HG02970 (cell line): Measurements from ENCODE around the gene HARS1.
A peak's percentile ranks its signal among the peaks of the same experiment; 100 is the strongest.
"Not testable (repeated sequence)": the region's sequence is repeated elsewhere in the genome, so short reads cannot be mapped to it uniquely, and the experiment has no call there.

Experiments
- ATAC-seq: cut with Tn5 transposase; IDR thresholded peaks from one replicate; pipeline ENCODE4 v1.9.1; 2021; ENCODE audit warnings: mild to moderate bottlenecking, moderate library complexity, moderate number of reproducible peaks; ENCODE audit not compliant: unreplicated experiment, low FRiP score

HARS1 gene

GRCh38 chr5:140690941-140691924 lies at the start of gene HARS1, which contains the start of gene HARS2:
TSS of gene HARS1 (minus strand) at chr5:140691370. CDS start at chr5:140691304, 66 bp downstream.
TSS of gene HARS2 (plus strand) at chr5:140691455. CDS start at chr5:140691649, 194 bp downstream.
- peak; percentile 95 for ATAC-seq

GRCh38 chr5:140737486-140737885 lies 46.3 kb upstream of the HARS1 start:
- no peak for ATAC-seq

GRCh38 chr5:140734354-140734753 lies 43.2 kb upstream of the HARS1 start:
- ATAC-seq, result no peak

GRCh38 chr5:140733098-140733497 lies 41.9 kb upstream of the HARS1 start:
- no peak for ATAC-seq

GRCh38 chr5:140725799-140726471 lies 34.8 kb upstream of the HARS1 start:
- peak; percentile 88 for ATAC-seq

GRCh38 chr5:140721395-140721794 lies 30.2 kb upstream of the HARS1 start:
- ATAC-seq, result not testable (repeated sequence)

GRCh38 chr5:140720738-140721137 lies 29.6 kb upstream of the HARS1 start:
- ATAC-seq, result not testable (repeated sequence)

GRCh38 chr5:140718266-140718592 lies 27.1 kb upstream of the HARS1 start:
- no peak for ATAC-seq

GRCh38 chr5:140716238-140716637 lies 25.1 kb upstream of the HARS1 start:
- ATAC-seq, result not testable (repeated sequence)

- no peak for ATAC-seq
These were observed 22.5 kb upstream of the HARS1 start for GRCh38 chr5:140713562-140714094.

GRCh38 chr5:140711794-140712193 lies 20.6 kb upstream of the HARS1 start:
- no peak for ATAC-seq

- ATAC-seq, result peak; percentile 94
These were observed 19.9 kb upstream of the HARS1 start for GRCh38 chr5:140710899-140711552.

- ATAC-seq, result not testable (repeated sequence)
These were observed 17.6 kb upstream of the HARS1 start for GRCh38 chr5:140708787-140709186.

GRCh38 chr5:140707812-140708211 lies 16.6 kb upstream of the HARS1 start:
- ATAC-seq, result no peak

GRCh38 chr5:140700177-140701144 lies 9.3 kb upstream of the HARS1 start, which contains the start of gene ZMAT2:
TSS of gene ZMAT2 (plus strand) at chr5:140700447. CDS start at chr5:140700461, 14 bp downstream.
- peak; percentile 98 for ATAC-seq

- no peak for ATAC-seq
These were observed 5.8 kb upstream of the HARS1 start for GRCh38 chr5:140696891-140697492.

GRCh38 chr5:140694276-140694675 lies 3.1 kb upstream of the HARS1 start:
- ATAC-seq, result no peak

- ATAC-seq, result no peak
These were observed 716 bp downstream of the HARS1 start for GRCh38 chr5:140690376-140690932.

GRCh38 chr5:140678993-140679392 lies 12.2 kb downstream of the HARS1 start:
- ATAC-seq, result no peak
